CD4-positive, alpha-beta T cell treated with Interleukin-21 for 1 hour (primary cell): ENCODE measurements around the gene LONRF2.
"Not testable (repeated sequence)": the region's sequence is repeated elsewhere in the genome, so short reads cannot be mapped to it uniquely, and the experiment has no call there.

Source experiments
- DNase-seq: peaks from one replicate; pipeline ENCODE4 v3.0.0-alpha.2; 2020

Gene LONRF2

GRCh38 chr2:100321866-100322820 is at the start of gene LONRF2:
TSS of gene LONRF2 (minus strand) at chr2:100322501. CDS start at chr2:100322093, 408 bp downstream.
- no peak for DNase-seq

- DNase-seq = no peak
These were observed 44.9 kb upstream of the LONRF2 start for GRCh38 chr2:100367163-100367562.

GRCh38 chr2:100365434-100365833 is 43.1 kb upstream of the LONRF2 start:
- DNase-seq = no peak

DNA sequence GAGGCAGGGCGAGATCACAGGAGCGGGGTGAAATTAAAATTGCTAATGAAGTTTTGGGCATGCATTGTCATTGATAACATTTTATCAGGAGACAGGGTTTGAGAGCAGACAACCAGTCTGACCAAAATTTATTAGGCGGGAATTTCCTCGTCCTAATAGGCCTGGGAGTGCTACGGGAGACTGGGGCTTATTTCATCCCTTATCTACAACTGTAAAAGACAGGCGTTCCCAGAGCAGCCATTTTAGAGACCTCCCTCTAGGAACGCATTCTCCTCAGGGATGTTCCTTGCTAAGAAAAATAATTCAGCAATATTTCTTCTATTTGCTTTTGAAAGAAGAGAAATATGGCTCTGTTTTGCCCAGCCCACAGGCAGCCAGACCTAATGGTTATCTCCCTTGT is 40.0 kb upstream of the LONRF2 start:
- not testable (repeated sequence) for DNase-seq

GRCh38 chr2:100359576-100359975 is 37.3 kb upstream of the LONRF2 start:
- no peak for DNase-seq

DNA sequence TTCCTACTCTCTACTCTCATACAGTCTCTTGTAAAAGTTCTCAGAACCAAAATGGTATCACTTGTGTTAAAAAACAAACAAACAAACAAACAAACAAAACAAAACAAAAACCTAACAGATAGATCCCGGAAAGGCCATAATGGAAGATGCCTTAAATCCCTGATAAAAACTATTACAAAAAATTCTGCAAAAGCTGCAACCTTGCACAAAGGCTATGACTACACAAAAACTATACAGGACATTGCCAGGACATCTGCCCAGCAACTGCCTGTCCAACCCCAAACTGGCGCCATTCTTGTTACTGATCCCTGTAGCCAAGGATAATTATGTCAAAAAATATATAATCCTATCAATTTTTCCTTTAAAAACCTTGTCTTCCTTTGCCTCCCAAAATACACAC is 36.3 kb upstream of the LONRF2 start:
- DNase-seq = no peak

GRCh38 chr2:100352521-100352920 is 30.2 kb upstream of the LONRF2 start:
- no peak for DNase-seq

DNA sequence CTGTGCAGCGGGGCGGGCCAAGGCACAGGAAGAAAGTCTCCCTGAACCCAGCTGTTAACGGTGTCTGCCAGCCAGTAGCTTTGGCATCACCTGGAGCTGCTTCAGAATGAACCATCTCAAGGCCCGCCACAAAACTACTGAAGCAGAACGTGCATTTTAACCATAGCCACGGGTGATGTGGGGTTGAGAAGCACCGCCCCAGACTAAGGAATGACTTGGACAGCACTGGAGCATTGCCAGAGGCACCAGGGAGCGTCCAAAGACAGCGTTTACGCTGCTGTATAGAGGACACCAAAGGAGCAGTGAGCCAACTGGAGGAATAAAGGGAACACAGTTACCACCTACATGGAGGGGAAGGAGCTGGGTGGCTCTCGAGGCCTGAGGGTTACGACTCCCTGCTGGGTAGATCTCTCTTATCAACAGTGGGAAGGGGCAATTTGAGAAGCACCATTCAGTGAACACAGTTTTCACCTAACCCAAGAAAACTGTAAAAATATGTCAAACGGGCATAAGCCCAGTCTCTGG is 28.4 kb upstream of the LONRF2 start:
- no peak for DNase-seq

DNA sequence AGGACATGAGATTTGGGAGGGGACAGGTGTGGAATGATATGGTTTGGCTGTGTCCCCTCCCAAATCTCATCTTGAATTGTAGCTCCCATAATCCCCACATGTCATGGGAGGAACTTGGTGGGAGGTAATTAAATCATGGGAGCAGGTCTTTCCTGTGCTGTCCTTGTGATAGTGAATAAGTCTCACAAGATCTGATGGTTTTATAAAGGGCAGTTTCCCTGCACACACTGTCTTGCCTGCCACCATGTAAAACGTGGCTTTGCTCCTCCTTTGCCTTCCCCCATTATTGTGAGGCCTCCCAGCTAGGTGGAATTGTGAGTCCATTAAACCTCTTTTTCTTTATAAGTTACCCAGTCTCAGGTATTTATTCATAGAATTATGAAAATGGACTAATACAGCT is 22.8 kb upstream of the LONRF2 start:
- DNase-seq = not testable (repeated sequence)

DNA sequence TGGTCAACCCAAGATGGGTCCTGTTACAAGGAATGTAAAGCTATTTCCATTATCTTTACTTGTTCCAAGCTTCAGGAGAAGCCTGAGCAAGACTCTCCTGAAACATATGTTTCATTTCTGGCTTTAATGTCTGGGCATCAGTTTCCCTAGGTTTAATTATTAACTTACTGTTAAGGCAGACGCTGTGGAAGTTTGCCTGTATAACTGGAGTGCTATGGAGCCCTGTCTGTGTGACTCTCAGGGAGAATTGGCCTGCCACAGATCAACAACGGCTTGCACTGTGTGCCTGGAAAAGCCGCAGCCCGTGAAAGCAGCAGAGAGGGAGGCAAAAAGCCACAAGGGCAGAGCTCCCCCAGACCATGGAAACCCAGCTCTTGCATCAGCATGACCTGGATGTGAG is 22.1 kb upstream of the LONRF2 start:
- DNase-seq = no peak

DNA sequence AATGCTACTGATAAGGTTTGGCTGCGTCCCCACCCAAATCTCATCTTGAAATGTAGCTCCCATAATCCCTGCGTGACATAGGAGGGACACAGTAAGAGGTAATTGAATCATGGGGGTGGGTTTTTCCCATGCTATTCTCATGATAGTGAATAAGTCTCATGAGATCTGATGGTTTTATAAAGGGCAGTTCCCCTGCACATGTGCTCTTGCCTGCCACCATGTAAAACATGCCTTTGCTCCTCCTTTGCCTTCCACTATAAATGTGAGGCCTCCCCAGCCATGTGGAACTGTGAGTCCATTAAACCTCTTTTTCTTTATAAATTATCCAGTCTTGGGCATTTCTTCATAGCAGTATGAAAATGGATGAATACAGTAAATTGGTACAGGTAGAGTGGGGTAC is 20.2 kb upstream of the LONRF2 start:
- DNase-seq = not testable (repeated sequence)

- DNase-seq = no peak
These were observed 17.5 kb upstream of the LONRF2 start for GRCh38 chr2:100339823-100340222.

GRCh38 chr2:100334929-100335328 is 12.6 kb upstream of the LONRF2 start:
- DNase-seq = no peak

- no peak for DNase-seq
These were observed 5.4 kb upstream of the LONRF2 start for GRCh38 chr2:100327742-100328141.

GRCh38 chr2:100321179-100321865 is 979 bp downstream of the LONRF2 start:
- no peak for DNase-seq

- no peak for DNase-seq
These were observed 1.6 kb downstream of the LONRF2 start for GRCh38 chr2:100320547-100321178.

GRCh38 chr2:100317634-100318033 is 4.7 kb downstream of the LONRF2 start:
- no peak for DNase-seq

DNA sequence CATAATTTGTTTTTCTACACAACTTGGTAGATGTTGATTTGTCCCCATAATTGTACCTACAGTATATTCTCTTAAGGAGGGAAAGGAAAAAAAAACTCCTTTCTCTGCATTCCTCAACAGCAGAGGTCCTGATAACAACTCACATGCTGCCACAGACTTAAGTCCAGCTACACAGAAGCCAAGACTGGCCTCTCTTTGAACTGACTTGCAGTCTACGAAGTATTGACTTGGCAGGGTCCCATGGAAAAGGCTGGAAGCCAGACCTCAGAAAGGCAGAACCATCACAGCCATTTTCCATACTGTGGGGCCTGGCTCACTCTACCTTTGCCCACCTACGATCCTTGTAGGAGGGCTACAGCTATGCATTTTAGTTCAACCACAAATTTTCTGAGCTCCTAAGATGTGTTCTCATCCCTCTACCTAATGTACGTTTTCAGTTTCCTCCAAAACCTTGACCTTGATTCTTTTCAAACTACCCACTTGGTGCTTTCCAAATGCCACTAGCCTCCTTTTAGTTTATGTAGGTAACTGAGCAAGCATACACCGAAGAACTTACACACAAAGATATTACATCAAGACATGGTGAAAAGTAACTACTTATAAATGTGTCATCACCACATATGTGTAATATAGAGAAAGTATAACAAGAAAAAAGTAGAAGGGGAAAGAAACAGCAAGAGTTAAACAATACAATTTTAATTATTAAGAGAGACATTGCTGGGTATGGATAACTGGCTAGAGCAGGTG is 12.2 kb downstream of the LONRF2 start:
- DNase-seq = no peak

DNA sequence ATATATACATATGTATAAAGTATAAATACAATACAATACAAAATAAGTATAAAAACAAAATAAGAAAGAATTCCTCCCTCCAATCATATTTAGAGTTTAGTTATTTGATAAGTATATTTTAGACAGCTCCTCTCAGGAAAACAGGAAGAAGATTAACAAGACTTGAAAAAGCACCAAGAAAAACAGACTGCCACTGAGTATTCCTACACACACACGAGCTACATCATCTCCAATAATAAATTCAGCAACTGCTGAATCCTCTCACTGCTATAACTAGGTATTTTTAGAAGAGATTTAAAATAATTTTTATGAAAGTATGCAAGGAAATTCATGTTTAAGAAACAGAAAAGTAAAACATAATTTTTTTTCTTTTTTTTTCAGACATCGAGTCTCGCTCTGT is 13.0 kb downstream of the LONRF2 start:
- DNase-seq = no peak

- no peak for DNase-seq
These were observed 18.6 kb downstream of the LONRF2 start for GRCh38 chr2:100303744-100304143.

DNA sequence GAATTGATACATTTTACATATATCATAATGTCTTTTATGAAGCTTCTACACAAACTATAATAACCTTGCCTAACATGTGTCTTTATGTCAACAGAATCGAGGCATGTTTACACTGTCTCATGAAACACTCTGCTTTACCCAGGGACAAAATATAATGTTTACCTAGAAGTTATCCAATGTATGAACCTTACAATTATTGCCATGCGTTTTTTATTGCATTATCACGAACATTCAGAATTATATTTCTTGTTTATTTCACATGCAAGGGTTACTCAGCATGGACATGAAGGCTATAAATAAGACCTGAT is 19.8 kb downstream of the LONRF2 start:
- no peak for DNase-seq

DNA sequence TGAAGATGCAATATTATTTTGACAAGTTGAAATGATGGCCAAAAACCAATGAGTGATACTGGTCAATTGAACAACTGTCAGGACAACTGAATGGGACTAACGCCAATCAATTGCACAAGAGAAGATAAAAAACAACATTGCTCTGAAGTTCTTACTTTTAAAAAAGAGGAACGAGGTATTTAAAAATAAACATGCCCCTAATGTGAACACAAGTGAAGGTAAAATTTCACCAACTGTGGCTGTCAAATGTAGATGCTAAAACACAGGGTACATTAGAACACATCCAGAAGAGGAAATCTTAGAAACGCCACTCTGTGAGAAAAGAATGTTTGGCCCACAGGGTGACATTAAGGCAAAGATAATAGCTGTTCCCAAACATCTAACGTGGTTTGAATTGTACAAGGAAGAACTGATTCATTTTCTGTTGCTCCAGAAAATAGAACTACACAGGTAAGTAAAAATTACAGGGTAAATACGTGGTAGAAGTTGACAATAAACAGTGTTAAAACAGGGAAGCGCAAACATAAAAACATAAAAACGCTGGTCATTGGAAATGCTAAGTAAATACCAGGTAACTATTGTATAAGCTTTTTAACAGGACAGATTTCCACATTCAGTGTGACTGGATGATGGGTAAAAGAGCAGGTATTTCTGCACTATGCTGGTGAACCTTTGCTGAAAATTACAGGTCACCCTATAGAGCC is 20.3 kb downstream of the LONRF2 start:
- DNase-seq = no peak
